H9 (cell line): ENCODE results near the gene MBD2. TPM values are rescaled to one million over a fixed set of nuclear protein-coding genes. Genes with fewer than 3 reads are reported as not detected.

Experiments
- DNase-seq: peaks from one replicate; pipeline ENCODE4 v3.0.0-alpha.2; 2017
- H2AFZ ChIP-seq: one replicate; pipeline ENCODE4 v1.6.1; 2013; ENCODE audit warnings: mild to moderate bottlenecking, low read length, control low read depth, moderate library complexity
- H2AK5ac ChIP-seq: 2 replicates; pipeline ENCODE4 v1.6.1; 2013; ENCODE audit warnings: low read length, control low read depth, mixed read lengths; ENCODE audit not compliant: insufficient read length
- H2BK120ac ChIP-seq: one replicate; pipeline ENCODE4 v1.6.1; 2013; ENCODE audit warnings: low read depth, mild to moderate bottlenecking, low read length, control low read depth, inconsistent platforms; ENCODE audit not compliant: poor library complexity, severe bottlenecking
- H2BK12ac ChIP-seq: 2 replicates; pipeline ENCODE4 v1.6.1; 2013; ENCODE audit warnings: low read length, control low read depth, mixed read lengths, low read depth; ENCODE audit not compliant: insufficient read length
- H2BK15ac ChIP-seq: 2 replicates; pipeline ENCODE4 v1.6.1; 2013; ENCODE audit warnings: low read depth, low read length, control low read depth
- H2BK20ac ChIP-seq: one replicate; pipeline ENCODE4 v1.6.1; 2013; ENCODE audit warnings: low read depth, mild to moderate bottlenecking, low read length, control low read depth, inconsistent platforms; ENCODE audit not compliant: poor library complexity, severe bottlenecking
- H2BK5ac ChIP-seq: 2 replicates; pipeline ENCODE4 v1.6.1; 2013; ENCODE audit warnings: low read length, control low read depth, mixed read lengths; ENCODE audit not compliant: insufficient read length
- H3K14ac ChIP-seq: 2 replicates; pipeline ENCODE4 v1.6.1; 2013; ENCODE audit warnings: low read length, control low read depth; ENCODE audit not compliant: insufficient read depth
- H3K18ac ChIP-seq: 2 replicates; pipeline ENCODE4 v1.6.1; 2013; ENCODE audit warnings: low read depth, mild to moderate bottlenecking, mixed read lengths, low read length, control low read depth; ENCODE audit not compliant: insufficient read length
- H3K23ac ChIP-seq: 2 replicates; pipeline ENCODE4 v1.6.1; 2013; ENCODE audit warnings: low read length, control low read depth, mixed read lengths, low read depth; ENCODE audit not compliant: insufficient read length
- H3K23me2 ChIP-seq: 2 replicates; pipeline ENCODE4 v1.6.1; 2013; ENCODE audit warnings: low read depth, mild to moderate bottlenecking, mixed read lengths, low read length, control low read depth; ENCODE audit not compliant: insufficient read length, poor library complexity, severe bottlenecking
- H3K27ac ChIP-seq: 2 replicates; pipeline ENCODE4 v1.5.1; 2013; ENCODE audit warnings: low read length, control low read depth, mixed read lengths, low read depth; ENCODE audit not compliant: insufficient read length
- H3K27me3 ChIP-seq: 2 replicates; pipeline ENCODE4 v1.6.1; 2013; ENCODE audit warnings: low read length, control low read depth, inconsistent platforms; ENCODE audit not compliant: insufficient read depth
- H3K4ac ChIP-seq: 2 replicates; pipeline ENCODE4 v1.6.1; 2013; ENCODE audit warnings: low read depth, mild to moderate bottlenecking, control low read depth, inconsistent platforms, low read length, moderate library complexity
- H3K4me1 ChIP-seq: 2 replicates; pipeline ENCODE4 v1.6.1; 2013; ENCODE audit warnings: low read length, control low read depth, inconsistent platforms; ENCODE audit not compliant: insufficient read depth
- H3K4me2 ChIP-seq: 2 replicates; pipeline ENCODE4 v1.6.1; 2013; ENCODE audit warnings: low read length, control low read depth, mixed read lengths; ENCODE audit not compliant: insufficient read length, insufficient read depth
- H3K56ac ChIP-seq: 2 replicates; pipeline ENCODE4 v1.6.1; 2013; ENCODE audit warnings: low read depth, mild to moderate bottlenecking, mixed read lengths, low read length, control low read depth; ENCODE audit not compliant: insufficient read length
- H3K79me1 ChIP-seq: 2 replicates; pipeline ENCODE4 v1.6.1; 2013; ENCODE audit warnings: low read depth, mild to moderate bottlenecking, moderate library complexity, low read length, control low read depth, inconsistent platforms; ENCODE audit not compliant: insufficient read depth, poor library complexity, severe bottlenecking
- H3K79me2 ChIP-seq: 2 replicates; pipeline ENCODE4 v1.6.1; 2013; ENCODE audit warnings: low read length, control low read depth, inconsistent platforms; ENCODE audit not compliant: insufficient read depth
- H3K9ac ChIP-seq: 2 replicates; pipeline ENCODE4 v1.6.1; 2013; ENCODE audit warnings: low read length, control low read depth, mixed read lengths; ENCODE audit not compliant: insufficient read length; ENCODE audit errors: extremely low read depth
- H3K9me3 ChIP-seq: one replicate; pipeline ENCODE4 v1.6.1; 2013; ENCODE audit warnings: low read depth, low read length, inconsistent platforms; ENCODE audit not compliant: control insufficient read depth
- H3T11ph ChIP-seq: one replicate; pipeline ENCODE4 v1.6.1; 2013; ENCODE audit warnings: mild to moderate bottlenecking, low read length, control low read depth, inconsistent platforms
- H4K20me1 ChIP-seq: one replicate; pipeline ENCODE4 v1.6.1; 2013; ENCODE audit not compliant: control insufficient read depth, insufficient read length, insufficient read depth
- H4K5ac ChIP-seq: 2 replicates; pipeline ENCODE4 v1.6.1; 2013; ENCODE audit warnings: low read depth, mild to moderate bottlenecking, mixed read lengths, low read length, control low read depth; ENCODE audit not compliant: insufficient read length
- H4K8ac ChIP-seq: replicated peaks from 2 replicates; pipeline ENCODE4 v1.6.1; 2013; ENCODE audit warnings: low read length, control low read depth, mixed read lengths, low read depth; ENCODE audit not compliant: insufficient read length
- H4K91ac ChIP-seq: 2 replicates; pipeline ENCODE4 v1.6.1; 2013; ENCODE audit warnings: low read depth, mild to moderate bottlenecking, moderate library complexity, mixed read lengths, low read length, control low read depth; ENCODE audit not compliant: insufficient read length
- H3K27ac Mint-ChIP-seq, 3 experiments: 2 replicates in 2 of 3; 3 replicates in 1 of 3; pipeline ENCODE4 v1.8.0; 2020 to 2021; ENCODE audit warnings: mixed read lengths in 3 of 3, mild to moderate bottlenecking in 1 of 3, moderate library complexity in 1 of 3
- H3K27me3 Mint-ChIP-seq: 2 replicates; pipeline ENCODE4 v1.8.0; 2021; ENCODE audit warnings: low read depth, mild to moderate bottlenecking, moderate library complexity, mixed read lengths
- H3K36me3 Mint-ChIP-seq, 3 experiments: 2 replicates in 2 of 3; 3 replicates in 1 of 3; pipeline ENCODE4 v1.8.0; 2020 to 2021; ENCODE audit warnings: low read depth in 3 of 3, mixed read lengths in 3 of 3; ENCODE audit not compliant: insufficient read depth in 1 of 3
- H3K4me1 Mint-ChIP-seq, 2 experiments: 2 replicates each; pipeline ENCODE4 v1.8.0; 2020; ENCODE audit warnings: mixed read lengths in 2 of 2
- H3K4me3 Mint-ChIP-seq, 2 experiments: 2 replicates in 1 of 2; 3 replicates in 1 of 2; pipeline ENCODE4 v1.8.0; 2020 to 2021; ENCODE audit warnings: mild to moderate bottlenecking in 2 of 2, mixed read lengths in 2 of 2, moderate library complexity in 1 of 2
- H3K9me3 Mint-ChIP-seq, 2 experiments: 2 replicates in 1 of 2; 3 replicates in 1 of 2; pipeline ENCODE4 v1.8.0; 2020; ENCODE audit warnings: mild to moderate bottlenecking in 2 of 2, mixed read lengths in 2 of 2, moderate library complexity in 1 of 2
- WGBS: extraction: QIAGEN DNeasy Blood & Tissue Kit; methylation state at CpG from one replicate; pipeline ENCODE4 v1.1.7; 2013; ENCODE audit warnings: missing lambda C conversion rate, low lambda C conversion rate, mixed read lengths; ENCODE audit not compliant: insufficient read length; ENCODE audit errors: extremely low coverage; 5-methylcytosine and 5-hydroxymethylcytosine counted together
- total RNA-seq: library from RNA; stranded (reverse); gene quantifications from 2 replicates; pipeline ENCODE4 v1.2.1, GENCODE V29; 2021
- TF ChIP-seq, protein P1 (sequence below): fragments of 200-600 bp; sonication (generic); conservative IDR thresholded peaks from 3 replicates; pipeline ENCODE4 v1.8.0; 2021; ENCODE audit warnings: antibody characterized with exemption, mild to moderate bottlenecking

Gene MBD2
- total RNA-seq, 1 experiment from 2014 or later, result 34.0 TPM

DNA sequence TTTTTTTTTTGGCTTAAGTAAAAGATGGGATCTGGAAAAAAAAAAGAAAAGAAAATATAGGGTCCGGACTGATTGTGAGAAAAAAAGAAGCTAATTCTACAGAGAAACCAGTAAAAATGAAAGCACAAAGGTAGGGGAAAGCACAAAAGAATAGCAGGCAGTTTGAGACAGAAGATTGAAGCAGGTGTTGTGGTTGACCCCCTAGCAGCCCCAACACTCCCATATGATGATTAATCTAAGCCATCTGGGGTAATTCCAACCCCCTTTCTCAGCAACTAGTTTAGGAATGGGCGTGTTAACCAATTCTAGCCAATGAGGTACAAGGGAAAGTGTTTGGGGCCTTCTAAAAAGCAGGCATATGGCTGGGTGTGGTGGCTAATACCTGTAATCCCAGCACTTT is 77.0 kb downstream of the MBD2 start:
- H3K9ac ChIP-seq, result no peak overlapping the region
- no peak overlapping the region for H2AFZ ChIP-seq
- TF ChIP-seq, protein P1, sequence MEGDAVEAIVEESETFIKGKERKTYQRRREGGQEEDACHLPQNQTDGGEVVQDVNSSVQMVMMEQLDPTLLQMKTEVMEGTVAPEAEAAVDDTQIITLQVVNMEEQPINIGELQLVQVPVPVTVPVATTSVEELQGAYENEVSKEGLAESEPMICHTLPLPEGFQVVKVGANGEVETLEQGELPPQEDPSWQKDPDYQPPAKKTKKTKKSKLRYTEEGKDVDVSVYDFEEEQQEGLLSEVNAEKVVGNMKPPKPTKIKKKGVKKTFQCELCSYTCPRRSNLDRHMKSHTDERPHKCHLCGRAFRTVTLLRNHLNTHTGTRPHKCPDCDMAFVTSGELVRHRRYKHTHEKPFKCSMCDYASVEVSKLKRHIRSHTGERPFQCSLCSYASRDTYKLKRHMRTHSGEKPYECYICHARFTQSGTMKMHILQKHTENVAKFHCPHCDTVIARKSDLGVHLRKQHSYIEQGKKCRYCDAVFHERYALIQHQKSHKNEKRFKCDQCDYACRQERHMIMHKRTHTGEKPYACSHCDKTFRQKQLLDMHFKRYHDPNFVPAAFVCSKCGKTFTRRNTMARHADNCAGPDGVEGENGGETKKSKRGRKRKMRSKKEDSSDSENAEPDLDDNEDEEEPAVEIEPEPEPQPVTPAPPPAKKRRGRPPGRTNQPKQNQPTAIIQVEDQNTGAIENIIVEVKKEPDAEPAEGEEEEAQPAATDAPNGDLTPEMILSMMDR, result no peak
- no peak overlapping the region for H3K14ac ChIP-seq
- H2AK5ac ChIP-seq, result no peak overlapping the region
- no peak overlapping the region for H2BK20ac ChIP-seq
- H3K18ac ChIP-seq, result no peak overlapping the region
- H3T11ph ChIP-seq, result no peak overlapping the region
- H2BK120ac ChIP-seq, result no peak overlapping the region
- H3K4me2 ChIP-seq, result no peak overlapping the region
- no peak overlapping the region for H2BK15ac ChIP-seq
- no peaks in the 10 kb centered on the region for H4K20me1 ChIP-seq
- H3K4me1 Mint-ChIP-seq, result peaks cover 20 to 22% of the 10 kb centered on the region in 2 experiments
- H3K9me3 ChIP-seq, result no peaks in the 10 kb centered on the region
- no peaks in the 10 kb centered on the region for H3K79me1 ChIP-seq
- no peak overlapping the region for H4K5ac ChIP-seq
- no peaks in the 10 kb centered on the region for H3K79me2 ChIP-seq
- H3K4me3 Mint-ChIP-seq, result no peak overlapping the region
- no peak overlapping the region for H3K23ac ChIP-seq
- peaks cover 7 to 11% of the 10 kb centered on the region in 2 experiments for H3K9me3 Mint-ChIP-seq
- no peak overlapping the region for H2BK12ac ChIP-seq
- H4K8ac ChIP-seq, result no peak overlapping the region
- H3K4ac ChIP-seq, result no peak overlapping the region
- H3K4me1 ChIP-seq, result no peaks in the 10 kb centered on the region; the same call in 1 of the 2 replicates
- DNase-seq, result no peak
- peaks cover 0 to 10% (median 0%) of the 10 kb centered on the region in 3 experiments; a peak in 3 of 7 replicates for H3K36me3 Mint-ChIP-seq
- H3K27me3 Mint-ChIP-seq, result no peaks in the 10 kb centered on the region
- H3K56ac ChIP-seq, result no peak overlapping the region
- WGBS, result no CpG with 5 or more reads among the region's 2 CpGs
- no peaks in the 10 kb centered on the region for H3K27me3 ChIP-seq
- no peak overlapping the region for H4K91ac ChIP-seq
- no peak overlapping the region for H3K27ac Mint-ChIP-seq
- no peak overlapping the region for H2BK5ac ChIP-seq
- H3K23me2 ChIP-seq, result no peaks in the 10 kb centered on the region
- H3K27ac ChIP-seq, result no peak overlapping the region
